Measurements from ENCODE around the gene PLAC9.

The PLAC9 gene

DNA sequence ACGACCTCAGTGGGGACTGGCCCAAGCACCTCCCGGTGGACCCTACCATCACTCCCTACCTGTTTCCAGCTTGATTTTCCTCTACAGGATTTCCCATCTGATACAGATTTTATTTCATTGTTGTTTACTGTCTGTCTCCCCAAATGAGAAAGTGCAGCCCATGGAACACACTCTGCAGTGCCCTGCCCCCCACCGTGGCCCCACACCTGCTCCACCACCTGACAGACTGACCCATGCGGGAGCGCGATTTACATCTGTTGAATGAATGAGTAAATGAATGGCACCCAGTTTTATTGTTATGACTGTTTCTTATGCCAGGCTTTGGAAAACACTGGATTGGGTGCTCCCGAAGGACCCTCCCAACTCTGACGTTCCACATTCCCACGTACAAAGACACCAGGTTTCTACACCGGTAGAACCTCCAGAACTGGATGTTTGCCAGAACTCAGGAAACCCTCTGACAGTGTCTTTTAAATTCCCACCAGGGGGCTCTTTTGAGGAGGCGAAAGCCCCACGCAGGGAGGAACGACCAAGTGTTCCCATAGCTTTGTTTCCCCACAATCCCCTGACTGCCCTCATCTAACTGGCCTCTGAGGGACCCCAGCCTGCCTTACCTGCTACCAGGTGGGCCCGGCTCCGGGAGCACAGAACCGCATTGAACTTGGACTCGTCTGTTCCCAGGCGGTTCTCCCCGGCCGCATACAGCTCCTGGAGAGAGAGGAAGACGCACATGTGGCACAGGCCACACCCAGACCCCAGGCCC is 29.0 kb downstream of the PLAC9 start:
- DNase-seq: no peak

GRCh38 chr10:80163741-80164341 is 31.3 kb downstream of the PLAC9 start:
- no peak for DNase-seq

DNA sequence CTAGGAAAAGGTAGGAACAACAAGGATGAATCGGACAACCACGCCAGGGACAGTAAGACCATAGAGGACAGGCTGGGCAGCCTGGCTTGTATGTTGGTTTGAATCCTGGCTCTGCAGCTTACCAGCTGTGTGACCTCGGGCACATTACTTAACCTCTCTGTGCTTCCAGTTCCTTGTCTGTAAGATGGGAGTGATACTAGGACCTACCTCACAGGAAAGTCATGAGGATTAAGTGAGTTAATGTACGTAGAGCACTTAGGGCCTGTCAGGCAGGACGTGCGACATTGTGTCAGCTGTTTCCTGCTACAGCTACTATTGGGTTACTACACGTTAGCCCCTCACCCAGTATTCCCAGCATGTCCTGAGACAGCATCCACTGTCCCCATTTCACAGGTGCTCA is 32.1 kb downstream of the PLAC9 start:
- DNase-seq: no peak

GRCh38 chr10:80165173-80165572 is 32.6 kb downstream of the PLAC9 start:
- no peak for DNase-seq

DNA sequence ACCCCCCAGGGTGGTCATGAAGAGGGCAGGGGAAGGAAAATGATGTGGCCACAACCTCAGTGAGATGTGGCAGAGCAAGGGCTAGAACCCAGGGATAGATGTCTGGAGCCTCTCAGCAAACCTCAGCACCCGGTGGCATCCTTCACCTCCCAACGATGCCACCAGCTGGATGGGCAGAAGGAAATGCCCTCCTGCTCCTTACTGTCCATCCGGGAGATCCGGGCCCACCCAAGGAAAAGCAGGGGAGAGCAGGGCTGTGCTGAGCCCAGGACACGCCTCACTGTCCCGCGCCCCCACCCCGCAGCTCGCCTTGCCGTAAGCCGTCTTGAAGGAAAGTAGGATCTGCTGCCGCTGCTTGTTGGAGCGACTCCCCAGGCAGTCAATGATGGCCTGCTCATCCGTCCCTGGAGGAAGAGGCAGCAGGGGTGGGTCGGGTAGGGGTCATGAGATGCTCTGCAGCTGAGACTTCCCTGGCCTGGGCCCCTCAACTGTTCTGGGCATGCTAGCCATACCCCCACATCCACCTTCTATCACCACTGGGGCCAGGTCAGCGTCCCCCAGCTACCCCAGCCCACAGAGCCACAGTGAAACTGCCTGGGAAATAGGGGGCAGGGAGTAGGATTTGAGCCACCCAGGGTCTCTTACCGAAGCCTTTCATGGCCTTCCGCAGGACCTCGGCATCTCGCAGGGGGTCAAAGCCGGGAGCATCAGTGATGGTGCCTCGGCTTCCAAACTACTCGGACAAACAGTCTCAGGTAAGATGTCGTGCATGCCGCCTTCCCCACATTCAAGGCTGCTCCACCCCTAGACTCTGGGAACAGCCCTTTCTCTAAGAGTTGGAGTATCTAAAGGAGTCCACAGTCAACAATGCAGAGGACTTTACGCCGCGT is 34.3 kb downstream of the PLAC9 start:
- DNase-seq: no peak

GRCh38 chr10:80167471-80168161 is 35.1 kb downstream of the PLAC9 start:
- DNase-seq: no peak

DNA sequence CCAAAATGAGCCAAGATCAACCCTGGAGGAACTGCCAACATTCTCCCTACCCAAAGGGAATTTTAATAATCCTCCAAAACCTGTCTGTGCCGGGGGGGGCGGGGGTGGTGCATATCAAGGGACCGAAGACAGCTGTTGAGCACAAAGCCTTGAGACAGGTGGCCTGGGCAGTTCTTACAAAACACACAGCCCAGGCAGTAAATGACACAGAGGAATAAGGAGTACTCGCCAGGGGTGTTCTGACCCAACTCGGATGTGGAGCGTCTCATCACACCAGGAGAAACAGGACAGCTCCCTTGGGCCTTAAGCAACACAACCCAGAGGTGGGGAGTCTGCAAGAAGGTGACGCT is 35.6 kb downstream of the PLAC9 start:
- DNase-seq: no peak

- DNase-seq: no peak
Observed at GRCh38 chr10:80168679-80169380, 36.3 kb downstream of the PLAC9 start.

GRCh38 chr10:80170026-80170425 is 37.5 kb downstream of the PLAC9 start:
- no peak for DNase-seq

GRCh38 chr10:80170641-80171040 is 38.1 kb downstream of the PLAC9 start:
- no peak for DNase-seq

GRCh38 chr10:80171248-80171660 is 38.7 kb downstream of the PLAC9 start:
- DNase-seq: no peak

GRCh38 chr10:80172896-80173295 is 40.4 kb downstream of the PLAC9 start:
- DNase-seq: no peak

DNA sequence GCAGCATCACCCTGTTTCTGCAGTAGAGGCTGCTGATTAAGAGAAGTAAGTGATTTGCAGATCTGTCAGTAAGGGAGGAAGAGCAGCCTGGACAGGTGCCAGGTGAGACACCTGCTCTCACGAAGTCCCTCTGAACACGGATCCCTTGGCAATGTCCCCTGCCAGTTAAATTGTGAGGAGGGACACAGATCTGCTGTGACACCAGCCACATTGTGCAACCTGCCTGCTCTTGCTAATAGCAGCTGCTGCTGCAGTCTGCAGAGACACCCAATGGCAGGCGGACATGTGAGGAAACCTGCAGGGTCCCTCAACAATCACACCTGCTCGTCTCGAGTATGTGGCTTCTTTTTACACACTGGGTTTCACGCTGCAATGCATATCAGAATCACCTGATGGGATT is 40.9 kb downstream of the PLAC9 start:
- DNase-seq: no peak

DNA sequence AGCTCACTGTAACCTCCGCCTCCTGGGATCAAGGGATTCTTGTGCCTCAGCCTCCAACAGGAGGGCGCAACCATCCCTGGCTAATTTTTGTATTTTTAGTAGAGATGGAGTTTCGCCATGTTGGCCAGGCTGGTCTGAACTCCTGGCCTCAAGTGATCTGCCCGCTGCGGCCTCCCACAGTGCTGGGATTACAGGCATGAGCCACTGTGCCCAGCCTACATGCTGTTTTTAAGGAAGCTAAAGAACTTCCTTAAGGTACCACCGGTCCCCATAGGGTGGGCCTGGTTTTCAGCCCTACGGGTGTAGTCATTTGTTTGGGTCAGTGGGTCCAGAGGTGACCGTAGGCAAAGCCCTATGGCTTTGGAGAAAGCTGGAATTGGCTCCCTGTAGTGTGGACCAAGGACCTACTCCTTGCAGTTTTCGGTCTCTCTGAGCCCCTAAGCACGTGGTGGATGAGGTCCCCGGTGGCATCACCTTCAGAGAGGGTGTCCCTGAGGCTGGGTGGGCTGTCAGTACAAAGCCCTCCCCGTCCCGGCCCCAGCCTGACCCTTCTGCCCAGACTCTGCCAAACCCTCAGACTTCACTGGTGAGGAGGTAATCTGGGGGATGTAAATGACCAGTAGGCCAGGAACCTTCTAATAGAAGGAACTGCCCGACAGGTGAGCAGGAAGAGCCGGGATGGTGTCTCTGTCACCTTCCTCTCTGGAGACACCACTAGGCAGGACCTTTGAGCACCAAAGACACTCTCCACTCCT is 42.3 kb downstream of the PLAC9 start:
- DNase-seq: no peak

DNA sequence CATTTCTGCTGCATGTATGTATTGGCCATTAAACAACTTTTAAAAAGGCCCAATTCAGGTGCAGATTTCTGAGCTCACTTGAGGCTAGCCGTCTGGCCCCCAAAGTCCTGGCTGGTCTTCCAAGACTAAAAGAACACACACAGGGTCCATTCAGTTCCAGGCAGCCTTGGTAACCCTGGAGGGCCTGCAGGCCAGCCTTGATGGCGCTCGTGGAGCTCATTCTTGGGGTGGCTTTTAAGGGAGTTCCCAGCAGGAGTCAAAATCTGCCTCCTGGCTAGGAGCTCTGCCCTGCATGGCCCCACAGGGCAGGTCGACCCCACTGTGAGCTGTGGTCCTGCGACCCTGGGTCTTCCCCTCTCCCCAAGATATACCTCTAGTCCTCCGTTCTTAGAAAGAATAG is 44.0 kb downstream of the PLAC9 start:
- DNase-seq: no peak

GRCh38 chr10:80177781-80178636 is 45.5 kb downstream of the PLAC9 start:
- no peak for DNase-seq

DNA sequence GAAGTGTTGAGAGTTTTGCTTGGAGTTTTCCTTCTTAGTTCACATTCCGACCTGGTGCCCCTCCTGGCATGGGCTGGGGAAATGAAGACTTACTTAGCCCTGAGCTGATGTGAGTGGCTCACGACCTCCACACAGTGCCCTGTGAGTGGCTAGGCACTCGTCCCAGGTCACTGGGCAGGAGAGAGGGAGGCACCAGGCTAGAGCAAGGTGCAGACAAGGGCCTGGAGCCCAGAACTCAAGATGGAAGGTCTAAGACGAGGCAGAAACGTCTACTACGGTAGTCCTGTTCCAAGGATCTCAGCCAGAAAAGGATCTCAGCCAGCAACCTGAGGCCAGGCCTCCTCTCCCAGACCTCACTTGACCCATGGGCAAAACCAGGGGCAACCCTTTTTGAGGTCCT is 50.5 kb downstream of the PLAC9 start:
- no peak for DNase-seq

- no peak for DNase-seq
Observed at GRCh38 chr10:80183436-80183835, 50.9 kb downstream of the PLAC9 start.

DNA sequence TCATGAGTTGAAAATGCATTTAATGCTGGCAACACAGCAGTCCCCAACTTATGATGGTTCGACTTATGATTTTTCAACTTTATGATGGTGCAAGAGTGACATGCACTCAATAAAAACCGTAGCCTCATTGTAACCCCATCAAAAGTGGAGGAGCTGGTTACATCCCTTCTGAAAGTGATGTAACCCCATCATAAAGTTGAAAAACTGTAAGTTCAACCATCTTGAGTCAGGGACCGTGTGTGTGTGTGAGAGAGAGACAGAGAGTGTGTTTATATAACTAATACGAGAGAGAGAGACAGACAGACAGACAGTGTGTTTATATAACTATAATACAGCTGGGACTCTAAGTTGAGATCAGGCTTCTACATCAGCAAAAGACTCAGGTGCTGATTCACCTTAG is 51.8 kb downstream of the PLAC9 start:
- no peak for DNase-seq

DNA sequence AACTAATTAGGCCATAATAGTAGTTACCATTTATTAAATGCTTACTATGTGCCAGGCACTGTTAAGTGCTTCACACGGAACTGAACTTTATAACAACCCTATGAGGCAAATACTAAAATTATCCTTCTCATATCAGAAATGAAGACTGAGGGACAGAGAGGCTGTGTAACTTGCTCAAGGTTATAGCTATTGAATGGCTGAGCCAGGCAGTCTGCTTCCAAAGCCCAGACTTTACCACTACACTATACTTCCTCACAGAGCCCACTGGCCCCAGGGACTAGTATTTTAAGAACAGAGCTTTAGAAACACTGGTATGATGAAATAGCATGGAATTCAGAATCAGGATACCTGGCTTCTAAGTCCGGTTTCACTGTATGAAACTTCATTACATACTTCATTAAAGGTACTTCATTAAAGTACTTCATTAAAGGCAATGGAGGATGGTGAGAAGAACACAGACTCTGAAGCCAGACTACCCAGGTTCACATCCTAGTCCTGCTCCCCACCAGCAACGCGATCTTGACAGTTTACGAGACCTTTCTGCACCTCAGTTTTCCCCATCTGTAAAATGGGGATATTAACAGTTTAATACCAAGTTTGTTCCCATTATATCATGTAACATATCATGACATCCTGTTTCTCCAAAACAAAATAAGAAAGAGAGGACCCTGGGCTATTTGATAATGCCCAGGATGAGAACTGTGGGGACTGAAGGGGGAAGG is 53.2 kb downstream of the PLAC9 start:
- DNase-seq: no peak
